K562 (cell line): ENCODE measurements around the gene SLC7A6. TPM values are rescaled to one million over a fixed set of nuclear protein-coding genes. Genes with fewer than 3 reads are reported as not detected.

Experiments
- CREM ChIP-seq: IDR thresholded peaks from 2 replicates; pipeline ENCODE4 v1.6.1; 2014; ENCODE audit warnings: antibody characterized with exemption, low read depth
- ETS2 ChIP-seq: IDR thresholded peaks from 2 replicates; pipeline ENCODE4 v1.6.1; 2016; ENCODE audit warnings: borderline replicate concordance, missing genetic modification characterization, mild to moderate bottlenecking, moderate library complexity, missing compliant biosample characterization; ENCODE audit not compliant: poor library complexity, severe bottlenecking
- KDM1A ChIP-seq, 2 experiments: fragments of 450-650 bp; IDR thresholded peaks; 2 replicates each; pipeline ENCODE4 v1.6.1; 2016; ENCODE audit warnings: mild to moderate bottlenecking in 2 of 2
- MBD2 ChIP-seq: sonication (generic); IDR thresholded peaks from 2 replicates; pipeline ENCODE4 v1.6.1; 2016; ENCODE audit warnings: low read depth, borderline replicate concordance
- NR2C1 ChIP-seq, 2 experiments: fragments of 450-650 bp; IDR thresholded peaks; 2 replicates each; pipeline ENCODE4 v1.6.1; 2017; ENCODE audit warnings: mild to moderate bottlenecking in 2 of 2, antibody characterized with exemption in 1 of 2, inconsistent platforms in 1 of 2, missing compliant biosample characterization in 1 of 2, missing genetic modification characterization in 1 of 2
- PCBP2 ChIP-seq: fragments of 200-400 bp; formaldehyde crosslinking; IDR thresholded peaks from 2 replicates; pipeline ENCODE4 v1.6.1; 2018; ENCODE audit warnings: low read length, low read depth, mild to moderate bottlenecking, moderate library complexity; ENCODE audit not compliant: poor library complexity, severe bottlenecking
- PML ChIP-seq: IDR thresholded peaks from 2 replicates; pipeline ENCODE4 v1.6.1; 2012; ENCODE audit warnings: low read length, inconsistent platforms
- TEAD2 ChIP-seq: fragments of 450-650 bp; IDR thresholded peaks from 2 replicates; pipeline ENCODE4 v1.6.1; 2016; ENCODE audit warnings: missing genetic modification characterization, control low read depth, missing compliant biosample characterization
- THAP12 ChIP-seq: fragments of 250-450 bp; sonication (Bioruptor Pico); IDR thresholded peaks from 2 replicates; pipeline ENCODE4 v1.9.0; 2021; ENCODE audit warnings: mild to moderate bottlenecking, inconsistent platforms
- THRB ChIP-seq: fragments of 450-650 bp; formaldehyde crosslinking; conservative IDR thresholded peaks from 2 replicates; pipeline ENCODE4 v1.4.0; 2022; ENCODE audit warnings: mild to moderate bottlenecking, missing genetic modification characterization
- TSHZ1 ChIP-seq: fragments of 250-450 bp; sonication (Bioruptor Pico); IDR thresholded peaks from 2 replicates; pipeline ENCODE4 v1.4.0; 2020; ENCODE audit warnings: mild to moderate bottlenecking, moderate library complexity
- ZBTB49 ChIP-seq: sonication (generic); formaldehyde crosslinking; IDR thresholded peaks from 2 replicates; pipeline ENCODE4 v1.8.0; 2022; ENCODE audit warnings: missing genetic modification reagents, mild to moderate bottlenecking, borderline replicate concordance
- ZC3H4 ChIP-seq: sonication (generic); formaldehyde crosslinking; IDR thresholded peaks from 2 replicates; pipeline ENCODE4 v1.9.0; 2021; ENCODE audit warnings: missing genetic modification reagents, borderline replicate concordance
- ZNF212 ChIP-seq: fragments of 450-650 bp; formaldehyde crosslinking; IDR thresholded peaks from 2 replicates; pipeline ENCODE4 v1.4.0; 2020; ENCODE audit warnings: mild to moderate bottlenecking
- ZNF512 ChIP-seq: IDR thresholded peaks from 2 replicates; pipeline ENCODE4 v1.6.1; 2016; ENCODE audit warnings: missing genetic modification characterization, missing compliant biosample characterization
- polyA plus RNA-seq, 8 experiments: library from polyadenylated mRNA; depleted of rRNA in 4 of 8; stranded (reverse) in 5 of 8; unstranded in 3 of 8; fragments of >200 nt; fragmentation: Nextera tagmentation in 2 of 8; fragmentation: Illumina TruSeq in 1 of 8; extraction: Ambion mirVana in 2 of 8; extraction: Trizol in 1 of 8; gene quantifications; 2 replicates each; pipeline versions ENCODE4 v1.2.1 to v1.2.3, GENCODE V29; 2011 to 2014; ENCODE audit warnings: inconsistent platforms in 1 of 8, missing spikeins in 1 of 8
- total RNA-seq, 7 experiments: library from RNA; depleted of rRNA in 6 of 7; stranded (reverse); fragments of >200 nt in 6 of 7; fragmentation: Illumina TruSeq in 2 of 7; extraction: Trizol in 2 of 7; gene quantifications; 2 replicates each; pipeline versions ENCODE4 v1.2.1 to v1.2.3, GENCODE V29; 2011 to 2021; ENCODE audit warnings: low replicate concordance in 1 of 7

Gene SLC7A6
- total and polyA plus RNA-seq, 9 of the 15 experiments (the other 6 are each of a cell fraction or from before 2014, with no cell fraction given): 12.6 to 60.1 (median 29.8) TPM

DNA sequence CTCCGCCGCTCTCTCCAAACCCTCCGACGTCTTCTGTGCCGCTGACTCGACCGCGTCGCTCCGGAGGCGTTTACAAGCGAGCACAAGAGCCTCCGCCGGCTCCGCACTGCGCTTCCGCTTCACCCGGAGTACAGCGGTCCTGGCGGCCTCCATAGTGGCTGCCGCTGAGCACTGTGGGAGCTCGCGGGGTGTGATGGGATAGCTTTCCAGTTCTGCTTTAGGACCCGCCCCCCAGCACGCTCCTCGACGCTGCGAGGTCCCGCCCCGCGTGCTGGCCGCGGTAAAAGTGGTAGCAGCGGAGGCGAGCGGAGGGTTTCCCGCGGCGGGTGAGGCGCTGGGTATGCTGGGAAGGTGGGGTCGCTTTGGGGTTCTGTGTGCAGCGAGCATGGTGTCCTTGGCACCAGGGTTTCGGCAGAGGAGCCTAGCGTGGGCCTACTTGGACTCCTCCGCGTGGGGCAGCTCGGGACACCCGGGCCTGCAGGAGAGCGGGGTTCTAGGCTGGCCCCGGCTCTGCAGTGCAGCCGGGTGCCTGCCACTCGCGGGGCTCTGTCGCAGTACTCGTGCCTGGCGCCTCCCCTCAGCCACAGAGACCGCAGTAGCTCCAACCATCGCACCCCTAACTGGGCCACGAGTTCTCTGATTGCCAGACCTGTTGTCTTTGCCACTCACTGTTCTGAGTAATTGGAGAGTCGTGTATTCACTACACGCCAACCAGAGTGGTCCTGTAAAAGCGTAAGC lies 46.6 kb downstream of the SLC7A6 start, which contains the start of the genes PRMT7 and SLC7A6OS (continued):
- TF ChIP-seq MBD2 (peak; percentile 86), PML (peak; percentile 72; the same call in 1 of the 2 replicates), PCBP2 (no peak), ZNF212 (CRISPR knock-in tag) (no peak), ZNF512 (tag) (no peak), NR2C1 (IDR thresholded peaks at IDR 0.05) (no peak), NR2C1 (tag; IDR thresholded peaks at IDR 0.05) (0 out of 2 replicates have a peak, but pooled peaks have one; percentile 22), ETS2 (tag) (no peak), ZBTB49 (CRISPR knock-in tag) (peak; percentile 77; the same call in 1 of the 2 replicates), ZC3H4 (CRISPR knock-in tag) (no peak), TEAD2 (tag) (no peak), TSHZ1 (CRISPR knock-in tag) (no peak), KDM1A (IDR thresholded peaks at IDR 0.05) (no peak), CREM (peak; percentile 72; the same call in 1 of the 2 replicates), THAP12 (CRISPR knock-in tag) (no peak), THRB (no peak)
